Occipital lobe (tissue), 2 donors: ENCODE data around the gene ZNF618. TPM values are rescaled to one million over a fixed set of nuclear protein-coding genes. Genes with fewer than 3 reads are reported as not detected.

Experiments used
- DNase-seq: peaks from one replicate; lab custom pipeline; 2025; lab: John Stamatoyannopoulos, UW
- total RNA-seq: library from RNA; depleted of rRNA; stranded (reverse); fragments of >200 nt; gene quantifications from one replicate; pipeline ENCODE4 v1.2.3, GENCODE V29; 2014

The ZNF618 gene
- total RNA-seq, 1 donor from 2014 or later = 5.8 TPM

- DNase-seq = no peak
Measured at GRCh38 chr9:113932906-113933584, 56.9 kb downstream of the ZNF618 start.

- no peak for DNase-seq
Measured at GRCh38 chr9:113933671-113934070, 57.6 kb downstream of the ZNF618 start.

- no peak for DNase-seq
Measured at GRCh38 chr9:113934167-113934828, 58.2 kb downstream of the ZNF618 start.

GRCh38 chr9:113934829-113935676 lies 58.9 kb downstream of the ZNF618 start:
- DNase-seq = no peak

GRCh38 chr9:113935677-113936380 lies 59.7 kb downstream of the ZNF618 start:
- DNase-seq = no peak

- no peak for DNase-seq
Measured at GRCh38 chr9:113940077-113940476, 64.0 kb downstream of the ZNF618 start.

GRCh38 chr9:113941056-113941455 lies 64.9 kb downstream of the ZNF618 start:
- DNase-seq = no peak

- no peak for DNase-seq
Measured at GRCh38 chr9:113941526-113941925, 65.4 kb downstream of the ZNF618 start.

- DNase-seq = no peak
Measured at GRCh38 chr9:113943112-113944009, 67.3 kb downstream of the ZNF618 start.

- DNase-seq = no peak
Measured at GRCh38 chr9:113945784-113946183, 69.7 kb downstream of the ZNF618 start.

GRCh38 chr9:113946496-113947115 lies 70.5 kb downstream of the ZNF618 start:
- DNase-seq = no peak

- no peak for DNase-seq
Measured at GRCh38 chr9:113947941-113948340, 71.8 kb downstream of the ZNF618 start.

- no peak for DNase-seq
Measured at GRCh38 chr9:113948891-113949570, 72.9 kb downstream of the ZNF618 start.

- DNase-seq = no peak
Measured at GRCh38 chr9:113949571-113950078, 73.5 kb downstream of the ZNF618 start.

GRCh38 chr9:113950195-113951031 lies 74.3 kb downstream of the ZNF618 start:
- no peak for DNase-seq

- DNase-seq = no peak
Measured at GRCh38 chr9:113951032-113951372, 74.9 kb downstream of the ZNF618 start.

GRCh38 chr9:113952676-113953075 lies 76.6 kb downstream of the ZNF618 start:
- no peak for DNase-seq

- no peak for DNase-seq
Measured at GRCh38 chr9:113953531-113953930, 77.4 kb downstream of the ZNF618 start.

GRCh38 chr9:113954591-113954990 lies 78.5 kb downstream of the ZNF618 start:
- no peak for DNase-seq
